Upper lobe of right lung (tissue), 1 donor: ENCODE data around the gene RAB24. TPM values are rescaled to one million over a fixed set of nuclear protein-coding genes. Genes with fewer than 3 reads are reported as not detected.

Experiments used
- ATAC-seq: fragments of 200-7000 bp; cut with Tn5 transposase; one replicate; pipeline ENCODE4 v1.9.1; 2020; ENCODE audit warnings: mild to moderate bottlenecking, moderate library complexity
- DNase-seq: peaks from one replicate; pipeline ENCODE4 v3.0.0-alpha.2; 2020
- H3K27ac ChIP-seq: fragments of 200-600 bp; one replicate; pipeline ENCODE4 v1.8.0; 2022
- H3K27me3 ChIP-seq: fragments of 200-600 bp; one replicate; pipeline ENCODE4 v1.8.0; 2022; ENCODE audit warnings: mild to moderate bottlenecking
- H3K36me3 ChIP-seq: fragments of 200-600 bp; one replicate; pipeline ENCODE4 v1.8.0; 2022
- H3K4me1 ChIP-seq: fragments of 200-600 bp; one replicate; pipeline ENCODE4 v1.8.0; 2022
- H3K4me3 ChIP-seq: fragments of 200-600 bp; one replicate; pipeline ENCODE4 v1.8.0; 2022; ENCODE audit warnings: mild to moderate bottlenecking
- H3K9me3 ChIP-seq: fragments of 200-600 bp; one replicate; pipeline ENCODE4 v1.8.0; 2022
- CTCF ChIP-seq: fragments of 200-600 bp; IDR thresholded peaks from one replicate; pipeline ENCODE4 v1.8.0; 2022; ENCODE audit warnings: antibody characterized with exemption
- intact Hi-C: fragments of 100-400 bp; cut with DNase I; formaldehyde crosslinking; loops from one replicate; pipeline ENCODE4 v1.11.0; 2022
- total RNA-seq: library from RNA; stranded (reverse); fragmentation: NEBNext Ultra II Directional; extraction: Animal tissue kit (Norgen Biotek cat#: 25700); gene quantifications from one replicate; pipeline ENCODE4 v1.2.1, GENCODE V29; 2021
- donor health status: DM: no; HTN: yes; CAD: no; lungs with severe emphysema.

RAB24 gene
- total RNA-seq, 1 donor from 2014 or later, result 36.3 TPM

GRCh38 chr5:177299697-177300096, 3.8 kb downstream of the RAB24 start:
- Histone ChIP-seq H3K36me3 (peaks cover 15% of the 10 kb centered on the region), H3K4me1 (peaks cover 53% of the 10 kb centered on the region), H3K9me3 (no peaks in the 10 kb centered on the region), H3K27ac (peak overlapping the region; percentile 73), H3K27me3 (no peaks in the 10 kb centered on the region), H3K4me3 (no peak overlapping the region)
- ATAC-seq (no peak), DNase-seq (no peak)
- intact Hi-C loops, result no loop called here
- no peak for TF ChIP-seq CTCF

- intact Hi-C loops, result no loop called here
Observed at GRCh38 chr5:177297922-177298321, 5.6 kb downstream of the RAB24 start.

GRCh38 chr5:177296581-177296980, 6.9 kb downstream of the RAB24 start:
- intact Hi-C loops, result no loop called here

More at GRCh38 chr5:177297922-177298321, 5.6 kb downstream of the RAB24 start:
- no peak for TF ChIP-seq CTCF
- peaks cover 49% of the 10 kb centered on the region for H3K4me1 ChIP-seq
- peaks cover 33% of the 10 kb centered on the region for H3K36me3 ChIP-seq
- ATAC-seq (no peak), DNase-seq (no peak)
- H3K9me3 ChIP-seq, result no peaks in the 10 kb centered on the region
- no peak overlapping the region for H3K27ac ChIP-seq
- H3K4me3 ChIP-seq, result no peak overlapping the region
- no peaks in the 10 kb centered on the region for H3K27me3 ChIP-seq

GRCh38 chr5:177295924-177296323, 7.6 kb downstream of the RAB24 start:
- no peaks in the 10 kb centered on the region for H3K9me3 ChIP-seq
- ATAC-seq (peak; percentile 53), DNase-seq (no peak)
- H3K4me1 ChIP-seq, result peaks cover 30% of the 10 kb centered on the region
- H3K27ac ChIP-seq, result peak overlapping the region; percentile 44
- TF ChIP-seq CTCF, result no peak
- intact Hi-C loops, result no loop called here
- H3K4me3 ChIP-seq, result no peak overlapping the region
- H3K27me3 ChIP-seq, result no peaks in the 10 kb centered on the region
- peaks cover 53% of the 10 kb centered on the region for H3K36me3 ChIP-seq

More at GRCh38 chr5:177296581-177296980, 6.9 kb downstream of the RAB24 start:
- no peak for DNase-seq
- peak; percentile 35 for ATAC-seq
- no peaks in the 10 kb centered on the region for H3K9me3 ChIP-seq
- TF ChIP-seq CTCF, result no peak
- peak overlapping the region; percentile 44 for H3K27ac ChIP-seq
- no peaks in the 10 kb centered on the region for H3K27me3 ChIP-seq
- peaks cover 36% of the 10 kb centered on the region for H3K4me1 ChIP-seq
- H3K4me3 ChIP-seq, result no peak overlapping the region
- peaks cover 46% of the 10 kb centered on the region for H3K36me3 ChIP-seq

GRCh38 chr5:177294632-177295031, 8.9 kb downstream of the RAB24 start:
- H3K9me3 ChIP-seq, result no peaks in the 10 kb centered on the region
- DNase-seq (no peak), ATAC-seq (no peak)
- H3K27me3 ChIP-seq, result no peaks in the 10 kb centered on the region
- peaks cover 17% of the 10 kb centered on the region for H3K4me1 ChIP-seq
- peaks cover 65% of the 10 kb centered on the region for H3K36me3 ChIP-seq
- intact Hi-C loops, result no loop called here
- TF ChIP-seq CTCF, result no peak
- no peak overlapping the region for H3K4me3 ChIP-seq
- H3K27ac ChIP-seq, result no peak overlapping the region
